Right renal cortex interstitium (tissue), 3 donors: ENCODE data around the gene CFD. TPM values are rescaled to one million over a fixed set of nuclear protein-coding genes. Genes with fewer than 3 reads are reported as not detected.
"Not testable (repeated sequence)": the region's sequence is repeated elsewhere in the genome, so short reads cannot be mapped to it uniquely, and the experiment has no call there.

ENCODE experiments used
- DNase-seq, 3 donors: peaks; one replicate each; pipeline ENCODE4 v3.0.0-alpha.2; 2013; ENCODE audit warnings: low read depth in 3 of 3, low spot score in 2 of 3
- polyA plus RNA-seq, 3 donors: library from polyadenylated mRNA; unstranded; fragments of 120-200 nt; gene quantifications; one replicate each; pipeline ENCODE4 v1.2.1, GENCODE V29; 2013; ENCODE audit not compliant: insufficient read length in 3 of 3

The CFD gene
- polyA plus RNA-seq, 3 donors, result 1.4 to 2.0 (median 2.0) TPM

DNA sequence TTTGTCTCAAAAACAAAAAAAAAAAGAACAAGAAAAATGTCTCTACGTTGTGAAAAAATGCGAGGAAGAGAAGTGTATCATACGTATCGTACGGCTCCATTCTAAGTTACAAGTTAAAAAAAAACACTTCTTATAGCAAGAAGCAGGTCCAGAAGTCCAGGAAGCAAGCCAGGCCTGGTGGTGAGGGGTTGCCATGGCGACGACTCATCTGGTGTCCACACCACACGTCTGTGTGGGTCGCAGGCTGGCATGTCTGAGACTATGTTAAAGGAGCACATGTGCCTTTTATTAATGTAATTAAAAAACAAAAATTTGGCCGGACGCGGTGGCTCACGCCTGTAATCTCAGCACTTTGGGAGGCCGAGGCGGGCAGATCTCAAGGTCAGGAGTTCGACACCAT is 27.6 kb downstream of the CFD start:
- no peak for DNase-seq

GRCh38 chr19:887599-887998 is 28.1 kb downstream of the CFD start:
- DNase-seq, result no peak

DNA sequence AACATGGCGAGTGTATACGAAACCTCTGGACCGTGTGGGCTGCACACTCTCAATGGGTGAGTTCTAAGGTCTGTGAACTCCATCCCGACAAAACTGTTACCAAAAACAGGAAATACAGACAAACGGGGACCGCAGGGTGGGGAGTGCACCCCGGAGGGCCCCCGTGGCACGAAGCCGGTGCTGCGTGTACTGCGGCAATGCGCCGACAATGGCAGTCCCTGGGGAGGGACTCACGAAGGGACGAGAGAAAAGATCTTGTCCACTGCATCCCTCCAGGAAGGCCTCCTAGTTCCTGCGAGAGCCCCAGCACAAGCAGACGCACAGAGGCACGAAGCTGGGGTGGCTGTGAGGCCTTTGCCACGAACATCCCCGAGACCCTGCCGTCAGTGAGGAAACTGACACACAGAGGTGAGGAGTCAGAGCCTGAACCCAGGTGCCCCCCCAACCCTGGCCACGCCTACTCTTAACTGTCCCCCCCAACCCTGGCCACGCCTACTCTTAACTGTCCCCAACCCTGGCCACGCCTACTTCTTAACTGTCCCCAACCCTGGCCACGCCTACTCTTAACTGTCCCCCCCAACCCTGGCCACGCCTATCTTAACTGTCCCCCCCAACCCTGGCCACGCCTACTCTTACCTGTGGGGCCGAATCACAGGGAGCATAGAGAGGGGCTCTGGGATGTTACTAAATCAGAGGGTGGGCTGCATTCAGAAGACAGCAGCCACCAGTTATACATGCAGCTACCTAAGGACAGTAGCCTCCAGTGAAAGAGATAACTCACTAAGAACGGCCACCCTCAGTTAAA is 29.3 kb downstream of the CFD start:
- DNase-seq, result no peak

GRCh38 chr19:889662-890295 is 30.3 kb downstream of the CFD start:
- DNase-seq, result no peak

- DNase-seq, result no peak
Measured at GRCh38 chr19:890831-891230, 31.4 kb downstream of the CFD start.

DNA sequence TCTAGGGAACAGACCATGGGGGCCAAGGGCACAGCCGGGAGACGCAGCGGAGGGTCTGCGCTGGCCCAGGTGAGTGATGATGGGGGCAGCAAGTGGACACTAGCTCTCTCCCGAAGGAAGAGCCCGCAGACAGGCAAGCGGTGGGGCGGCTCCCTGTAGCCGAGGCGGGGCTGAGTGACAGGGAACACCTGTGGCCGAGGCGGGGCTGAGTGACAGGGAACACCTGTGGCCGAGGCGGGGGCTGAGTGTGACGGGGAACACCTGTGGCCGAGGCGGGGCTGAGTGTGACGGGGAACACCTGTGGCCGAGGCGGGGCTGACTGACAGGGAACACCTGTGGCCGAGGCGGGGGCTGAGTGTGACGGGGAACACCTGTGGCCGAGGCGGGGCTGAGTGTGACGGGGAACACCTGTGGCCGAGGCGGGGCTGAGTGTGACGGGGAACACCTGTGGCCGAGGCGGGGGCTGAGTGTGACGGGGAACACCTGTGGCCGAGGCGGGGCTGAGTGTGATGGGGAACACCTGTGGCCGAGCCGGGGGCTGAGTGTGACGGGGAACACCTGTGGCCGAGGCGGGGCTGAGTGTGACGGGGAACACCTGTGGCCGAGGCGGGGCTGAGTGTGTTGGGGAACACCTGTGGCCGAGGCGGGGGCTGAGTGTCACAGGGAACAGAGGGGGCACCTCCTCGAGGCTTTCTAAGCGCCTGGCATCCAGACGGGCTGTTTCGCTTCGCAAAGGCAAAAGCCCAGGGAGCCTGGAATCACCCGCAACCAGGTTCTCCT is 32.1 kb downstream of the CFD start:
- DNase-seq, result not testable (repeated sequence)

DNA sequence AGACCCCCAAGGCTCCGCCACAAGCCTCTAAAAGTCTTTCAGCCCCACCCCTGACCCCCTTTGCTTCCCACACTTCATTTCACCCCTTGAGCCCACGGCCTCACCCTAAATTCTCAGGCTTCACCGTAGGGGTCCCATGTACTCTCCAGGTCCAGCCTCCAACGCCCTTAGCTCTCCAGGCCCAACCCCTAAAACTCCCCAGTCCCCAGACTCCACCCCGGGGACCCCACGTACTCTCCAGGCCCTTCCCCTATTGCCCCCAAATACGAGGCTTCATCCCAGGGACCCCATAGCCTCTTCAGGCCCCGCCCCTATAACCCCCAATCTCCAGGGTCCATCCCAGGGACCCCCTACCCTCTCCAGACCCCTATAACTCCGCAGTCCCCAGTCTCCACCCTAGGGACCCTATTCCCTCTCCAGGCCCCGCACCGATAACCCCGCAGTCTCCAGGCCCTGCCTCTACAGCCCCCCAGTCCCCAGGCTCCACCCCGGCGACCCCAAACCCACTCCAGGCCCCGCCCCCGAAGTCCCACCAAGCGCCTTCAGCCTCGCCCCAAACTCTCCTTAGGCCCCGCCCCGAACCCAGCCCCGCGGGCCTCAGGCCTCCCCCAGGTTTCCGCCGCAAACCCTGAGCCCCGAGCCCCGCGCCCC is 32.9 kb downstream of the CFD start:
- DNase-seq, result no peak

GRCh38 chr19:892894-893689 is 33.6 kb downstream of the CFD start, which contains the start of the genes MED16 and RNU6-9:
Gene MED16 (minus strand): TSS chr19:893187. CDS start chr19:891131, 2,056 bp downstream.
Gene RNU6-9 (plus strand): TSS chr19:893484.
- peak; percentile 90 to 94 (median 91) for DNase-seq

- DNase-seq, result no peak
Measured at GRCh38 chr19:896434-896833, 37.0 kb downstream of the CFD start.

DNA sequence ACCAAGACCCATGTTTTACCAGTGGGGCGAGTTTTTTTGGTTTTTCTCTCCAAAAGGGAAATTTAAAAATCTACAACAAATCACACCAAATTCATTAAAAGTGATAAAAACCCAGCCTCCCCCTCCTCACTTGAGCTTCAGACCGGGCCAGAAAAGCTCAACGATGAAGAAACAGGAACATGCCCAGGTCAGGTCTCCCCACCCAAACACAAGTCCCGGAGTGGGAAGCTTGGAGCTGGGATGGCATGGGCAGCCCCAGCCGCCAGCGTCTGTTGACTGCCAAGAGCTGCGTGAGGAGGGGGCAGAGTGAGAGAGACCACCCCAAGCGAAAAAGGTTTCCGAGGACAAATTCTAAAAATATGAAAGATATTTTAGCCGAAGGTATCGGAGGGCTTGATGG is 37.5 kb downstream of the CFD start:
- no peak for DNase-seq

- DNase-seq, result no peak
Measured at GRCh38 chr19:897442-898039, 38.1 kb downstream of the CFD start.

DNA sequence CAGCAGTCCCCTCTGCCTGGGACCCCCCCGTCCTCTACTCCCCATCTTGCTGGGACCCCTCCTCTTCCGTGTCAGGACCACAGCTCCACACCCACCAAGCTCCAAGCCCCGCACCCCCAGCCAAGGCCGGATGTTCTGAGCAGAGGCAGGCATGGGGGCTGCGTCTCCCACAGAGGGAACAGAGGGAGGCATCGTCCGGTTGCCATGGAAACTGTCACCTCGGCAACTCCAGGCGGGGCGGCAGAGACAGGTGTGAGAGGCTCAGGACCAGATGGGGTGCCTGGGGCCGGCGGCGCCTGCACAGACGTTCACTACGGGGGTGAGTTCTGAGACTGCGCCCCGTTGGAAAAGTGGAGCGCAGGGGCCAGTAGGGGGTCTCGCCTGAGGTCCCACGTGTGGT is 39.2 kb downstream of the CFD start:
- no peak for DNase-seq

DNA sequence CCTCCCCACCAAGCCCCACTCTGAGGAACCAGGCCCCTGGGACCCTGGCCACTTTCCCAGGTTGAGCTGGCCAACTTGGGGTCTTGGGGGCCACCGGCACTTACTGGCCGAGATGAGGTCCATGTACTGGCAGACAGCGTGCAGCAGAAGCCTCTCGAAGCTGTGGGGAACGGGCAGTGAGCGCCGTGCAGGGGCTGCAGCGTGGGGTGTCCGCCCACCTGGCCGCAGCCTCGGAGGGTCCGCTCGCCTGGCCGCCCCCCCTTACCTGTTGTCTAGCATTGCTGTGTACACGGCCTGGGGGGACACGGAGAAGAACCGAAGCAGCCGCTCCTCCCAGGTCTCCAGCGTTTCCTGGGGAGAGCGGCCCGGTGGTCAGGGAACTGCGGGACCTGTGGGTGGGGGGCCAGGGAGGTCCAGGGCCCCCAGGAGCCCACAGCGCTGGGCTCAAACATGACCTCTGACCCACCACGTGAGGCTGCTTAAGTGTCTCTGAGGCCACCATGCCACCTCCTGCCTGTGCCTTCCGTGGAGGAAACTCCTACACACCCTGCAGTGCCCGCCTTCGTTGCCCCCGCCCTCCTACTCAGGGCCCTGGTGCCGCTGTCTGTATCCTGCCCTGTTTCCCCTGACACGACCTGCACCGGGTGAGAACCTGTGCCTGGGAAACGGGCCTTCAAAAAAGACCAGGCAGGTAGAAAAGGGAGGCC is 40.0 kb downstream of the CFD start:
- DNase-seq, result no peak

- DNase-seq, result no peak
Measured at GRCh38 chr19:900043-900301, 40.5 kb downstream of the CFD start.

DNA sequence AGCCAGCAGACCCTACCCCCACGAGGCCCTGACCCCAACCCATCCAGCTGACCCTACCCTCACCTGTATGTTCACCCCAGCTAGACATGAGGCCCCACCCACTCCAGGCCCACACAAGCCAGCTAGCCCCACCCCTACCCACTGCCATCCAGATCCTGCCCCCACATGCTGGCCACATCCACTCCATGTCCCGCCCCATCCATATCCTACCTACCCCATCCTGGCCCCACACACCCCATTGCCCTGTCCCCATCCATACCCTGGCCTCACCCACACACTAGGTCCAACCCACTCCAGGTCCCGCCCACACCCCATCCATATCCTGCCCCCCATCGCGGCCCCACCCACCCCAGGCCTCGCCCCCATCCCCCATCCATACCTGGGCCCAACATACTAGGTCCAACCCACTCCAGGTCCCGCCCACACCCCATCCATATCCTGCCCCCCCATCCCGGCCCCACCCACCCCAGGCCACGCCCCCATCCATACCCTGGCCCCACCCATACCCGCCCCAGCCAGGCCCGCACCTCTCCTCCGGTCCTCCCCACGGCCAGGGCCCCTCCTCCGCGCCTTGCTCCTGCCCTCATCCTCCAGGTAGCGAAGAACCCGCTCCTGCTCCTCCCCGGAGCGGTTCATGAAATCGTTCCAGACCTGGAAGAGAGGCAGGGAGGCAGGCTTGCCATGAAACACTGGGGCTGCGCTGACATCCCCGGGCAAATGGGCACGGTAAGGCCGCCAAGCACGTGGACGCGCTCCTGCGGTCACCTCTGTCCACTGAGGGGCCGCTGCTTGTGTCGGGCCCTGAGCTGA is 41.0 kb downstream of the CFD start:
- no peak for DNase-seq

- DNase-seq, result no peak
Measured at GRCh38 chr19:901216-902092, 42.0 kb downstream of the CFD start.

- no peak for DNase-seq
Measured at GRCh38 chr19:902093-902370, 42.6 kb downstream of the CFD start.
